ENCODE results near the gene SERAC1.
A peak's percentile ranks its signal among the peaks of the same experiment; 100 is the strongest.

The SERAC1 gene

GRCh38 chr6:158077676-158078075 lies 90.4 kb downstream of the SERAC1 start:
- no peak overlapping the region for H3K4me3 ChIP-seq (ENCODE audit: low read length in 2 of 2)
- no peak overlapping the region for H3K4me2 ChIP-seq (ENCODE audit: insufficient read depth, low read length, poor library complexity, severe bottlenecking)
- H3K27ac ChIP-seq (replicated peaks; ENCODE audit: low read length) = no peak overlapping the region
- no peak overlapping the region for H2AK5ac ChIP-seq (ENCODE audit: low read depth, low read length)
- H4K8ac ChIP-seq (ENCODE audit: low read depth, low read length) = no peak overlapping the region
- no peaks in the 10 kb centered on the region for H3K4me1 ChIP-seq (ENCODE audit: control insufficient read depth in 2 of 2, insufficient read depth in 1 of 2, low read depth in 1 of 2, low read length in 2 of 2)
- H2BK5ac ChIP-seq (ENCODE audit: low read length) = no peak overlapping the region
- no peak overlapping the region for H2AFZ ChIP-seq (ENCODE audit: low read length)
- no peak overlapping the region for H4K91ac ChIP-seq (ENCODE audit: low read depth, low read length, poor library complexity)
- no peaks in the 10 kb centered on the region for H3K9me3 ChIP-seq (replicated peaks in 1 of 2; ENCODE audit: control insufficient read depth in 2 of 2, insufficient read depth in 1 of 2, low read depth in 1 of 2, low read length in 2 of 2)
- H3K9ac ChIP-seq (ENCODE audit: low read depth, low read length, poor library complexity) = no peak overlapping the region
- H3K36me3 ChIP-seq (replicated peaks in 1 of 2; ENCODE audit: control insufficient read depth in 2 of 2, insufficient read depth in 2 of 2, low read length in 2 of 2) = peaks cover 5 to 40% of the 10 kb centered on the region in 2 donors
- H2BK120ac ChIP-seq (ENCODE audit: low read depth, low read length) = no peak overlapping the region
- no peak overlapping the region for H3K18ac ChIP-seq (ENCODE audit: low read length)
- no peak overlapping the region for H3K14ac ChIP-seq (ENCODE audit: low read length)
- no peaks in the 10 kb centered on the region for H3K79me1 ChIP-seq (ENCODE audit: low read depth, low read length)
- WGBS, 2 donors (ENCODE audit: extremely low coverage in 2 of 2, insufficient read length in 2 of 2, insufficient replicate concordance in 1 of 2) = no CpG with 5 or more reads among the region's 10 CpGs
- H3K27me3 ChIP-seq (ENCODE audit: control insufficient read depth in 3 of 3, insufficient read depth in 3 of 3, low read depth in 1 of 3, low read length in 3 of 3) = no peaks in the 10 kb centered on the region
- no peak overlapping the region for H3K4ac ChIP-seq (ENCODE audit: low read length)
- H3K23ac ChIP-seq (ENCODE audit: low read depth, low read length, poor library complexity) = no peak overlapping the region
- DNase-seq (ENCODE audit: low spot score) = no peak
- H2BK12ac ChIP-seq (ENCODE audit: low read length) = no peak overlapping the region
- no peak overlapping the region for H2BK15ac ChIP-seq (ENCODE audit: low read length)

- H4K91ac ChIP-seq (ENCODE audit: low read depth, low read length, poor library complexity) = no peak overlapping the region
- no peak overlapping the region for H3K4ac ChIP-seq (ENCODE audit: low read length)
- no peak overlapping the region for H3K23ac ChIP-seq (ENCODE audit: low read depth, low read length, poor library complexity)
- H3K14ac ChIP-seq (ENCODE audit: low read length) = no peak overlapping the region
- H2BK120ac ChIP-seq (ENCODE audit: low read depth, low read length) = no peak overlapping the region
- no peak overlapping the region for H2BK15ac ChIP-seq (ENCODE audit: low read length)
- H2BK12ac ChIP-seq (ENCODE audit: low read length) = no peak overlapping the region
- no peak overlapping the region for H2AFZ ChIP-seq (ENCODE audit: low read length)
- H3K9me3 ChIP-seq (replicated peaks in 1 of 2; ENCODE audit: control insufficient read depth in 2 of 2, insufficient read depth in 1 of 2, low read depth in 1 of 2, low read length in 2 of 2) = no peaks in the 10 kb centered on the region
- H3K27me3 ChIP-seq (ENCODE audit: control insufficient read depth in 3 of 3, insufficient read depth in 3 of 3, low read depth in 1 of 3, low read length in 3 of 3) = no peaks in the 10 kb centered on the region
- H3K4me1 ChIP-seq (ENCODE audit: control insufficient read depth in 2 of 2, insufficient read depth in 1 of 2, low read depth in 1 of 2, low read length in 2 of 2) = no peaks in the 10 kb centered on the region
- H3K18ac ChIP-seq (ENCODE audit: low read length) = no peak overlapping the region
- H3K79me1 ChIP-seq (ENCODE audit: low read depth, low read length) = no peaks in the 10 kb centered on the region
- no peak overlapping the region for H3K4me3 ChIP-seq (ENCODE audit: low read length in 2 of 2)
- no CpG with 5 or more reads among the region's 18 CpGs for WGBS, 2 donors (ENCODE audit: extremely low coverage in 2 of 2, insufficient read length in 2 of 2, insufficient replicate concordance in 1 of 2)
- no peak overlapping the region for H3K4me2 ChIP-seq (ENCODE audit: insufficient read depth, low read length, poor library complexity, severe bottlenecking)
- no peak overlapping the region for H2BK5ac ChIP-seq (ENCODE audit: low read length)
- H3K27ac ChIP-seq (replicated peaks; ENCODE audit: low read length) = no peak overlapping the region
- H4K8ac ChIP-seq (ENCODE audit: low read depth, low read length) = no peak overlapping the region
- H3K36me3 ChIP-seq (replicated peaks in 1 of 2; ENCODE audit: control insufficient read depth in 2 of 2, insufficient read depth in 2 of 2, low read length in 2 of 2) = peaks cover 5 to 36% of the 10 kb centered on the region in 2 donors
- no peak for DNase-seq (ENCODE audit: low spot score)
- H2AK5ac ChIP-seq (ENCODE audit: low read depth, low read length) = no peak overlapping the region
- no peak overlapping the region for H3K9ac ChIP-seq (ENCODE audit: low read depth, low read length, poor library complexity)
These were observed 91.5 kb downstream of the SERAC1 start for GRCh38 chr6:158076548-158076947.

DNA sequence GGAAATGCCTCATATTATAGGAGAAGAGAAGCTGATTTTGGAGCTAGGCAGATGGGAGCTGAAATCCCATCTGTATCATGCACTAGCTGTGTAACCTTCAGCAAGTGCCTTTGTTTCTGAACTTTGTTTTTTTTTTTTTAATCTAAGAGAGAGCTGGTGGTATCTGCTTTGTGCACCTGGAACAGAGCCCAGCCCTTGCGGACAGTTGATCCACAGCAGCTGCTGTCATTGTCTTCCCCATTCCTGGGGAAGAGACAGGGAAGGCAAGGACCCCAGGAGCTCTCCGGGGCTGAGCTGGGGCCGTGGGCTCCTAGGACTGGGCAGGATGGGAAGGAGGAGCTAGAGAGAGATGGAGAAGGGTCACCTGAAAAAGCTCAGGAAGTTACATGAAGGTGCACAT lies 94.3 kb downstream of the SERAC1 start:
- H3K79me1 ChIP-seq (ENCODE audit: low read depth, low read length) = no peaks in the 10 kb centered on the region
- H4K8ac ChIP-seq (ENCODE audit: low read depth, low read length) = no peak overlapping the region
- no peak overlapping the region for H3K23ac ChIP-seq (ENCODE audit: low read depth, low read length, poor library complexity)
- no peak overlapping the region for H3K4me3 ChIP-seq (ENCODE audit: low read length in 2 of 2)
- no peak overlapping the region for H2BK120ac ChIP-seq (ENCODE audit: low read depth, low read length)
- H4K91ac ChIP-seq (ENCODE audit: low read depth, low read length, poor library complexity) = no peak overlapping the region
- H3K4me2 ChIP-seq (ENCODE audit: insufficient read depth, low read length, poor library complexity, severe bottlenecking) = no peak overlapping the region
- no peak overlapping the region for H3K18ac ChIP-seq (ENCODE audit: low read length)
- peaks cover 5 to 35% of the 10 kb centered on the region in 2 donors for H3K36me3 ChIP-seq (replicated peaks in 1 of 2; ENCODE audit: control insufficient read depth in 2 of 2, insufficient read depth in 2 of 2, low read length in 2 of 2)
- H3K4me1 ChIP-seq (ENCODE audit: control insufficient read depth in 2 of 2, insufficient read depth in 1 of 2, low read depth in 1 of 2, low read length in 2 of 2) = peaks cover 0 to 2% of the 10 kb centered on the region in 2 donors
- no peak overlapping the region for H3K14ac ChIP-seq (ENCODE audit: low read length)
- no peak overlapping the region for H3K4ac ChIP-seq (ENCODE audit: low read length)
- no peaks in the 10 kb centered on the region for H3K9me3 ChIP-seq (replicated peaks in 1 of 2; ENCODE audit: control insufficient read depth in 2 of 2, insufficient read depth in 1 of 2, low read depth in 1 of 2, low read length in 2 of 2)
- no peak overlapping the region for H3K27ac ChIP-seq (replicated peaks; ENCODE audit: low read length)
- H2AK5ac ChIP-seq (ENCODE audit: low read depth, low read length) = no peak overlapping the region
- no peak overlapping the region for H2BK15ac ChIP-seq (ENCODE audit: low read length)
- H3K27me3 ChIP-seq (ENCODE audit: control insufficient read depth in 3 of 3, insufficient read depth in 3 of 3, low read depth in 1 of 3, low read length in 3 of 3) = no peaks in the 10 kb centered on the region
- no peak overlapping the region for H2AFZ ChIP-seq (ENCODE audit: low read length)
- WGBS, 2 donors (ENCODE audit: extremely low coverage in 2 of 2, insufficient read length in 2 of 2, insufficient replicate concordance in 1 of 2) = no CpG with 5 or more reads among the region's 3 CpGs
- no peak overlapping the region for H2BK5ac ChIP-seq (ENCODE audit: low read length)
- no peak for DNase-seq (ENCODE audit: low spot score)
- H2BK12ac ChIP-seq (ENCODE audit: low read length) = no peak overlapping the region
- H3K9ac ChIP-seq (ENCODE audit: low read depth, low read length, poor library complexity) = no peak overlapping the region

GRCh38 chr6:158072083-158072721 lies 95.9 kb downstream of the SERAC1 start:
- Histone ChIP-seq H3K18ac (ENCODE audit: low read length) (no peak overlapping the region), H2BK15ac (ENCODE audit: low read length) (no peak overlapping the region), H2BK5ac (ENCODE audit: low read length) (no peak overlapping the region), H2AK5ac (ENCODE audit: low read depth, low read length) (peak overlapping the region; percentile 69), H3K36me3 (replicated peaks in 1 of 2; ENCODE audit: control insufficient read depth in 2 of 2, insufficient read depth in 2 of 2, low read length in 2 of 2) (peaks cover 3 to 21% of the 10 kb centered on the region in 2 donors), H2BK12ac (ENCODE audit: low read length) (no peak overlapping the region), H3K4me2 (ENCODE audit: insufficient read depth, low read length, poor library complexity, severe bottlenecking) (no peak overlapping the region), H3K27me3 (ENCODE audit: control insufficient read depth in 3 of 3, insufficient read depth in 3 of 3, low read depth in 1 of 3, low read length in 3 of 3) (no peaks in the 10 kb centered on the region), H3K9ac (ENCODE audit: low read depth, low read length, poor library complexity) (no peak overlapping the region), H3K79me1 (ENCODE audit: low read depth, low read length) (no peaks in the 10 kb centered on the region), H3K9me3 (replicated peaks in 1 of 2; ENCODE audit: control insufficient read depth in 2 of 2, insufficient read depth in 1 of 2, low read depth in 1 of 2, low read length in 2 of 2) (no peaks in the 10 kb centered on the region), H3K4me3 (ENCODE audit: low read length in 2 of 2) (no peak overlapping the region), H4K8ac (ENCODE audit: low read depth, low read length) (no peak overlapping the region), H2BK120ac (ENCODE audit: low read depth, low read length) (no peak overlapping the region), H2AFZ (ENCODE audit: low read length) (peak overlapping the region; percentile 21), H4K91ac (ENCODE audit: low read depth, low read length, poor library complexity) (no peak overlapping the region), H3K4me1 (ENCODE audit: control insufficient read depth in 2 of 2, insufficient read depth in 1 of 2, low read depth in 1 of 2, low read length in 2 of 2) (peaks cover 1 to 2% of the 10 kb centered on the region in 2 donors), H3K4ac (ENCODE audit: low read length) (no peak overlapping the region), H3K23ac (ENCODE audit: low read depth, low read length, poor library complexity) (no peak overlapping the region), H3K27ac (replicated peaks; ENCODE audit: low read length) (no peak overlapping the region), H3K14ac (ENCODE audit: low read length) (no peak overlapping the region)
- no CpG with 5 or more reads among the region's 16 CpGs for WGBS, 2 donors (ENCODE audit: extremely low coverage in 2 of 2, insufficient read length in 2 of 2, insufficient replicate concordance in 1 of 2)
- peak; percentile 58 for DNase-seq (ENCODE audit: low spot score)
